Stomach (tissue), 9 donors: ENCODE measurements around the gene GLYAT. TPM values are rescaled to one million over a fixed set of nuclear protein-coding genes. Genes with fewer than 3 reads are reported as not detected.

ENCODE experiments used
- DNase-seq, 2 donors: peaks; one replicate each; pipeline versions ENCODE4 v3.0.0 to v3.0.0-alpha.2; 2013 to 2019
- H3K27ac ChIP-seq, 5 donors: fragments of 200-600 bp in 4 of 5; sonication (generic) in 4 of 5; one replicate each; pipeline ENCODE4 v1.5.1; 2013 to 2019; ENCODE audit warnings: mild to moderate bottlenecking in 1 of 5, moderate library complexity in 1 of 5
- H3K27me3 ChIP-seq, 3 donors: fragments of 200-600 bp; sonication (generic); one replicate each; pipeline ENCODE4 v1.5.1; 2017 to 2019; ENCODE audit warnings: mixed run types in 1 of 3
- H3K36me3 ChIP-seq, 4 donors: fragments of 200-600 bp; sonication (generic); 1 replicate in 3 of 4; 2 replicates in 1 of 4; pipeline ENCODE4 v1.5.1; 2016 to 2019
- H3K4me1 ChIP-seq, 4 donors: fragments of 200-600 bp; sonication (generic); one replicate each; pipeline ENCODE4 v1.5.1; 2016 to 2019
- H3K4me3 ChIP-seq, 4 donors: fragments of 200-600 bp; sonication (generic) in 3 of 4; one replicate each; pipeline ENCODE4 v1.5.1; 2016 to 2019; ENCODE audit warnings: mild to moderate bottlenecking in 1 of 4
- H3K9me3 ChIP-seq, 4 donors: fragments of 200-600 bp; sonication (generic); one replicate each; pipeline ENCODE4 v1.5.1; 2016 to 2019
- CTCF ChIP-seq, 7 experiments: fragments of 450-650 bp in 4 of 7; fragments of 200-600 bp in 3 of 7; sonication (generic) in 3 of 7; IDR thresholded peaks; one replicate each; pipeline ENCODE4 v1.5.1; 2016 to 2019; ENCODE audit warnings: antibody characterized with exemption in 7 of 7, control low read depth in 2 of 7, mild to moderate bottlenecking in 1 of 7
- EP300 ChIP-seq: sonication (generic); formaldehyde crosslinking; IDR thresholded peaks from one replicate; pipeline ENCODE4 v1.6.1; 2017; ENCODE audit warnings: antibody characterized with exemption
- POLR2A ChIP-seq, 4 donors: fragments of 450-650 bp; IDR thresholded peaks; one replicate each; pipeline ENCODE4 v1.6.1; 2016; ENCODE audit warnings: antibody characterized with exemption in 4 of 4, control low read depth in 2 of 4, mild to moderate bottlenecking in 1 of 4, moderate library complexity in 1 of 4
- POLR2AphosphoS5 ChIP-seq, 3 donors: sonication (generic); formaldehyde crosslinking; IDR thresholded peaks; one replicate each; pipeline ENCODE4 v1.6.1; 2016; ENCODE audit warnings: antibody characterized with exemption in 3 of 3
- WGBS, 5 donors: extraction: QIAGEN DNeasy Blood & Tissue Kit in 3 of 5; methylation state at CpG; one replicate each; pipeline versions ENCODE4 v1.1.5 to v1.1.7; 2013 to 2018; 5-methylcytosine and 5-hydroxymethylcytosine counted together
- intact Hi-C: fragments of 100-400 bp; cut with DNase I; formaldehyde crosslinking; loops from one replicate; pipeline ENCODE4 v1.15.1; 2023; ENCODE audit warnings: low total_unique reads
- polyA plus RNA-seq, 3 donors: library from polyadenylated mRNA; stranded (reverse); fragments of 200-250 nt; gene quantifications; one replicate each; pipeline ENCODE4 v1.2.3, GENCODE V29; 2013
- total RNA-seq, 5 donors: library from RNA; depleted of rRNA; stranded (reverse); fragments of >200 nt; gene quantifications; one replicate each; pipeline versions ENCODE4 v1.1.0 to v1.2.3, GENCODE V29; 2014 to 2016
- donor health status: healthy with polysubstance abuse.
- donor health status: Bipolar disorder and iron deficiency.
- donor health status: healthy.

Gene GLYAT
- total and polyA plus RNA-seq, 8 donors, result not detected

GRCh38 chr11:58734681-58735490 is 3.1 kb upstream of the GLYAT start:
- H3K27me3 ChIP-seq, result no peaks in the 10 kb centered on the region
- H3K4me1 ChIP-seq, result no peaks in the 10 kb centered on the region
- H3K36me3 ChIP-seq, result no peaks in the 10 kb centered on the region
- no peak overlapping the region for H3K4me3 ChIP-seq
- DNase-seq, result peak; percentile 2 to 27
- TF ChIP-seq EP300 (no peak), POLR2AphosphoS5 (IDR thresholded peaks at IDR 0.05) (no peak), POLR2A (IDR thresholded peaks at IDR 0.05) (no peak)
- peaks cover 0 to 4% (median 0%) of the 10 kb centered on the region in 4 donors for H3K9me3 ChIP-seq
- intact Hi-C loops, result no loop called here
- WGBS, 5 donors, result 51 to 62% (median 55%) methylated on average over 4 of the region's 4 CpGs
- H3K27ac ChIP-seq, result no peak overlapping the region

GRCh38 chr11:58730507-58731089 is 1.1 kb downstream of the GLYAT start:
- Histone ChIP-seq H3K4me3 (no peak overlapping the region), H3K27ac (no peak overlapping the region), H3K4me1 (peaks cover 0 to 3% (median 0%) of the 10 kb centered on the region in 4 donors), H3K27me3 (no peaks in the 10 kb centered on the region), H3K9me3 (no peaks in the 10 kb centered on the region), H3K36me3 (no peaks in the 10 kb centered on the region)
- DNase-seq, result no peak
- TF ChIP-seq EP300, result no peak
- TF ChIP-seq CTCF (IDR thresholded peaks at IDR 0.05), result no peak
- no peak for TF ChIP-seq POLR2AphosphoS5 (IDR thresholded peaks at IDR 0.05)
- no peak for TF ChIP-seq POLR2A (IDR thresholded peaks at IDR 0.05)
- intact Hi-C loops, result no loop called here

GRCh38 chr11:58727415-58727797 is 4.3 kb downstream of the GLYAT start:
- H3K27ac ChIP-seq, result no peak overlapping the region
- no peaks in the 10 kb centered on the region for H3K27me3 ChIP-seq
- TF ChIP-seq EP300 (no peak), POLR2A (IDR thresholded peaks at IDR 0.05) (no peak), CTCF (IDR thresholded peaks at IDR 0.05) (no peak), POLR2AphosphoS5 (IDR thresholded peaks at IDR 0.05) (no peak)
- peaks cover 0 to 3% (median 0%) of the 10 kb centered on the region in 4 donors for H3K4me1 ChIP-seq
- no peaks in the 10 kb centered on the region for H3K9me3 ChIP-seq
- intact Hi-C loops, result no loop called here
- DNase-seq, result no peak
- no peaks in the 10 kb centered on the region for H3K36me3 ChIP-seq
- no peak overlapping the region for H3K4me3 ChIP-seq
- 61 to 89% (median 81%) methylated on average over 2 of the region's 2 CpGs for WGBS, 5 donors

- no peak for DNase-seq
- H3K27me3 ChIP-seq, result no peaks in the 10 kb centered on the region
- TF ChIP-seq POLR2A (IDR thresholded peaks at IDR 0.05) (no peak), EP300 (no peak), CTCF (IDR thresholded peaks at IDR 0.05) (no peak), POLR2AphosphoS5 (IDR thresholded peaks at IDR 0.05) (no peak)
- peaks cover 0 to 3% (median 0%) of the 10 kb centered on the region in 4 donors for H3K4me1 ChIP-seq
- no peak overlapping the region for H3K4me3 ChIP-seq
- no peaks in the 10 kb centered on the region for H3K9me3 ChIP-seq
- H3K36me3 ChIP-seq, result no peaks in the 10 kb centered on the region
- intact Hi-C loops, result no loop called here
- no peak overlapping the region for H3K27ac ChIP-seq
- 34 to 58% (median 39%) methylated on average over 2 of the region's 2 CpGs for WGBS, 5 donors
Observed at GRCh38 chr11:58726737-58727414, 4.9 kb downstream of the GLYAT start.
